ENCODE results near the gene PRR33.
"Not testable (repeated sequence)": the region's sequence is repeated elsewhere in the genome, so short reads cannot be mapped to it uniquely, and the experiment has no call there.

PRR33 gene

DNA sequence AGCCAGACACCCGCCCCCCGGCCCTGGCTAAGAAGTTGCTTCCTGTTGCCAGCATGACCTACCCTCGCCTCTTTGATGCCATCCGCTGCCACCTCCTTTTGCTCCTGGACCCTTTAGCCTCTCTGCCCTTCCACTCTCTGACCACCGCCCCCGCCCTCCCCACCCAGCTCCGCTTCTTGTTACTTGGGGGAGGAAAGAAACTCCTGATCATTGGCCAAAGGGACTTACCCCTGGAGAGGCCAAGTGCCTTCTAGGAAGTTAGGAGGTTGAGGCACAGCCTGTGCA is at the start of gene PRR33:
Gene PRR33 (minus strand): TSS at position 65 of the 285 bp plus-strand sequence. CDS start 1,311 bp downstream, outside the sequence.
- DNase-seq (ENCODE audit: low read depth in 3 of 3, low spot score in 1 of 3): no peak

DNA sequence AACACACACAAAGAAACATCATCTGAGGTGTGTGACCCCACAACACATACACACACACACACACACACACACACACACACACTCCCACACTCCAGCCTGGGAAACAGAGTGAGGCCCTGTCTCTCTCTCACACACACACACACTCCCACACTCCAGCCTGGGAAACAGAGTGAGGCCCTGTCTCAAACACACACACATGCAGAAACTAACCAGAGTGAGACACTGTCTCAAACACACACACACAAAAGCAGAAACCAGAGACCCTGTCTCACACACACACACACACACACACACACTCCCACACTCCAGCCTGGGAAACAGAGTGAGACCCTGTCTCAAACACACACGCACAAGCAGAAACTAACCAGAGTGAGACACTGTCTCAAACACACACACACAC is 48.1 kb upstream of the PRR33 start:
- DNase-seq (ENCODE audit: low read depth in 3 of 3, low spot score in 1 of 3): not testable (repeated sequence)

DNA sequence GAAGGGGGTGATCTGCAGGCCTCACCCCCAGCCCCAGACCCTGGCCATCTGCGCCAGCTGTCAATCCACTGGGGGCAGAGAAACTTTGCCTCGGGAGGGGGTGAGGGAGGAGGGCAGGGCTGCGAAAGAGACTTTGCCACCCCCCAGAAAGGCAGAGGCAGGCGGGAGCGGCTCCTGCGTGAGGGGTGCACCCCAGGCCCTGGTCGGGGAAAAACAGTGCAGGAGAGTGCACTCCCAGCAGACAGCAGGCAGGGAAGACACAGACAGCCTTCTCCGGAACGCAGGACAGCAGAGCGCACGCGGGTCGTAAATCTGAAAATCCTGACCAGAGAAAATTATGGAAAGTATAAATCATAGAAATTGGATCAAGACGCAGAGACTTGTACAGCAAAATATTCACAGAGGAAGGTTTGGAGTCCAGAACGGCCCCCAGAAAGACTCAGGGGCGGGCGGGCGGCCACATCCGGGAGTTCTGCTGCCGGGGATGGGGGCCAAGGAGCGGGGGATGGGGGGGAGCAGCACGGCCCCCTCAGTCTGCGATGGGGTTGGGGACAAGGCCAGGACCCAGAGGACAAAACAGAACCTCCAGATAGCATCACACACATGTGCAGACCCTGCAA is 47.4 kb upstream of the PRR33 start:
- DNase-seq (ENCODE audit: low read depth in 3 of 3, low spot score in 1 of 3): no peak

DNA sequence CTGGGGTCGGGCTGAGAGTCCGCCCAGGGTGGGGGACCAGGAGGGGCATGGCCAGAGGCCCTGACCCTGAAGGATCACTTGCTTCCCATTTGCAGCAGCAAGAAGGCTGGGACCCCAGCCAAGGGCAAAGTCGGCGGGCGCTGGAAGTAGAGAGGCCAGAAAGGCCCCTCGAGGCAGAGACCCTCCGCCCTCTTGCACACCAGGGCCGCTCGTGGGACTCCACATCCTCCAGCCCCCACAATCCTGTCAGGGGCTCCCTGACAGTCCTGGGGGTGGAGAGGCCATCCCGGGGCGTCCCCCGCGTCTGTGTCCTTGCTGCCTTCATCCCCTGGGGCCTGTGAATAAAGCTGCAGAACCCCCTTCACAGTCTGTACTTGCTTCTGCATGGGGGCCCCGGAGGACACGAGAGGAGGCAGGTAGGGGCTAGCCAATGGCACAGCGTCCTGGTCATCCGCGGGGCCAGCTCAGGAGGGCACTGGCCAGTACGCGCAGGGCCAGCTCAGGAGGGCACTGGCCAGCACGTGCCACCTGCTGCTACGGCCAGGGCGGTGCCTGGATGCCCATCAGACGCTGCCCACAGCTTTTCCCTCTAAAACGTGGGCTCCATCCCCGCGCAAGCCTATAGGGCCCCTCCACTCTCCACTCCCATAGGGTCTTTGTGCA is 46.8 kb upstream of the PRR33 start:
- DNase-seq (ENCODE audit: low read depth in 3 of 3, low spot score in 1 of 3): no peak

DNA sequence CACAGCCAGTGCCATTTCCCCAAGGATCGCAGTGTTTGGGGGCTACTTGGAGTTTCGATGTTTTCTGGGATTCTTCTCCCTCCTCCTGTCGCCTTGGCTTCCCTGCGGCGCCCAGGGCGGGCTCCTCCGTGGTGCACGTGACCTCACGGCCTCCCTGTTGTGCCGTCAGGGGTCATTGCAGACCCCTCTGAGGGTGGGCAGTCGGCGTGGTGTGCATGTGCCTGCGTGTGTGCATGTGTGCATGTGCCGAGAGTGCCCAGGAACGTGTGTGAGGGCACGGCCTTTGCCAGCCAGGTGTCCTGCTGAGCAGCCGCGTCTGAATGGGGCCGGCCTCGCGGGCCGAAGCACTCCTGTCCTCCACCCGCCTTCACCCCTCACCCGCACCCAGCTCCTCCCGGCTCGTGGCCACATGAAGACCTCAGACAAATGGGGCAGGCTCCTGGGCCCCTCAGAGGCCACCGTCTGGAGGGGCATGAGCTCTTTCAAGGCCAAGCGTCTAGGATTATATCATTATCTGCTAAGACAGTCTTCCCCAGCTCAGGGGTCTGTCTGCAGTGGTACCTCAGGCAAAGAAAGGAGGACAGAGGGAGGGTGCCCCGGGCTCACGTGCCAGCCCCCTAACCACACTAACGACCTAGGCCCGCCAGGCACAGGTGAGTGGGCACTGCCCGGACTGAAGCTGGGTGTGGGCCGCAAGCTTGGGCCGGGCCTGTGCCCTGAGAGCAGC is 46.1 kb upstream of the PRR33 start:
- DNase-seq (ENCODE audit: low read depth in 3 of 3, low spot score in 1 of 3): no peak

DNA sequence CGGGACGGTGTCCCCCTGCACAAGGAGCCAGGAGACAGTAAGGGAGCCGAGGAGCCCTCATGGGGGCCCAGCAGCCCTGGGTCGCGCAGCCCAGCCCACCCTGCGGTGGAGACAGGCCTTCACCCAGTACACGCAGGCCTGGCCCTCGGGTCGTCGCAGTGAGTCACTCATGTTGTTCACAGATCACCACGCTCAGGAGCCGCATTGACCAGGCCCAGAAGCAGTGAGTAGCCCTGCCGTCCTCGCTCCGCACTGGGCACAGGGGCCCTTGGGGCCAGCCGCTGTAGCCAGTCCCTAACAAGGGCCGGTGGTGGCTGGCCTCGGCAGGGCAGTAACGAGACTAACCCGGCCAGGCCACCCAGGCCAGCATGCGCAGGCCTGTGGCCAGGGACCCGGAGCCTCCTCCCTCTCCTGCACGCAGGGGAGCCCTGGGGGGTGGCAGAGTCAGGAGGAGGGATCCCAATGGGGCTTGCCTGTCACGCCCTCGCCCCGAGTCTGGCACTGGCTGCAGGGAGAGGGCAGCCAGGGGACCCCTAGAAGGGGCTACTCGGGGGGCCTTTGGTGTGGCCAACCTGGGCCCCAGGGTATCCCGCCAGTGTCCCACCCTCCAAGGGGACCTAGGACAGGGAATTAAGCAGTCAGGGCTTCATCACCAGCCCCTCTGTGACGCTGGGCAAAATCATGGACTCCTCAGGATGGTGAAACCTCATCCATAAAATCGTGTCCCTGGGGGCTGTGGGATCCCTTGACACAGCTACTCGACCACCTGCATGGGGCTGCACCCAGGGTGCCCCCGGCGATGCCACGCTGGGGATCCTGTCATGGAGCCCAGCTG is 45.3 kb upstream of the PRR33 start:
- DNase-seq (ENCODE audit: low read depth in 3 of 3, low spot score in 1 of 3): no peak

DNA sequence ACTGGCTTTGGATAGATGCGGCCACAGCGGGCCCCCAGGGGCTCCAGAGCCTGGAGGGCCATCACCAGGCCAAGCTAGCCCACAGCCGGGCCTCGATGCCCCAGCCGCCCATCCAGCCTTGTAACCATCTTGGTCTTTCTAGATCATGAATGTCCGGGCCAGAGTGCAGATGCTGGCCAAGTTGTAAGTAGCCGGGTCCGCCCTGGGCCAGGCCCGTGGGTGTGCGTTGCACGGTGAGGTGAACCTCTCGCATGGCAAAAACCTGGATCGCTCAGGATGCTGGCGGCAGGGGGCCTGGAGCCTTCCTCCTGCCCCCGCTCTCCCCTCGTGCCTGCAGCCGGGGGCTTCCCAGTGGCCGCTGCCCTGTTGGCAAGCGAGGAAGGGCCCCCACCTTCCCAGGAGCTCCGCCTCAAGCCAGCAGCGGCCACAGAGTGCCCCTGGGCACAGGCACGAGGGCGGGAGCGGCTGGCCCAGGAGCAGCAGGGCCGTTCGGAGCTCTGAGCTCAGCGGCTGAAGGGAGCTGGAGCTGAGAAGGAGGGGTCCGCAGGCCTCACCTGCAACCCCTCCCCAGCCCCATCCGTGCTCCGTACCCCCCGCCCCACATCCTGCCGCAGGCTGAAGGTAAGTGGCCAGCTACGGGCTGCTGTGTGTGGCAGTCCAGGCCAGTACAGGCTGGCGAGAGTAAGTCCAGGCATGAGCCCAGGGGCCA is 44.5 kb upstream of the PRR33 start:
- no peak for DNase-seq (ENCODE audit: low read depth in 3 of 3, low spot score in 1 of 3)

DNA sequence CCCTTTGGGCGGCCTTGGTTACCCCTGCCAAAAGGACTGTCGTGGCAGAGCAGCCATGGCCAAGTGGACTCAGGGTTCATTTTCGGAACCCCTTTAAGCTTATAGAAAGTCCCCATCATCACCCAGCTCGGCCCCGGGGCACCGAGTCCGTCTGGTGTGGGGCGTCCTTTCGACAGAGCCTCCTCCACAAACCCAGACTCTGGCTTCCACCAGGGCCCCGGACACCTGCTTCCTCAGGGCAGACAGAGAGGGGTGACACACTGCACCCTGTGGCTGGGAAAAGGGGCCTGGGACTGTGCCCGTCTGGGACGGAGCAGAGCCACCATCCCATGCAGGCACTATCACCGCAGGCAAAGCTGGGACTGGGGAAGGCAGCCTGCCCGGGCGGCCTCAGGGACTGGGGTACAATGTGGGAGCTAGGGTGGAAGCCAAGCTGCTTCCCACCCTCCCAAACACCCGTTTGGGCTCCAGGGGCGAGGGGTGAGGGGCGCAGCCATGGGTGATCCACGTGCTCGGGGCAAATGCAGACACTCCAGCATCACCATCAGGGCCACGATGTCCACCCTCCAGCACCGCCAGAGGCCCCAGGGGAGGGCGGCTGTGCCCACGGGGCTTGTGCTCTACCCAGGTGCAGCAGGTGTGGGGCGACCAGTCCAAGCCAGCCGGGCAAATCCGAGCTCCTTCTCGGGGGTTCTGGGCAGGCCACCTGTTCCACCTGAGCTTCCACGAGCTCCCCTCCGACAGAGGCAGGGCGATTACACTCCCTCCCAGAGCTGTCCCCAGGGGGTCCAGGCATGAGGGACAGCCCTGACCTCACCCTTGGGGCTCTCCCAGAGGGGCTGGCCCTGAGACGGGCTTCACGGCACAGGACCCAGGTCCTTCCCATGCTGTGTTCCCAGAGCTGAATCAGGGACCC is 43.7 kb upstream of the PRR33 start:
- no peak for DNase-seq (ENCODE audit: low read depth in 3 of 3, low spot score in 1 of 3)

DNA sequence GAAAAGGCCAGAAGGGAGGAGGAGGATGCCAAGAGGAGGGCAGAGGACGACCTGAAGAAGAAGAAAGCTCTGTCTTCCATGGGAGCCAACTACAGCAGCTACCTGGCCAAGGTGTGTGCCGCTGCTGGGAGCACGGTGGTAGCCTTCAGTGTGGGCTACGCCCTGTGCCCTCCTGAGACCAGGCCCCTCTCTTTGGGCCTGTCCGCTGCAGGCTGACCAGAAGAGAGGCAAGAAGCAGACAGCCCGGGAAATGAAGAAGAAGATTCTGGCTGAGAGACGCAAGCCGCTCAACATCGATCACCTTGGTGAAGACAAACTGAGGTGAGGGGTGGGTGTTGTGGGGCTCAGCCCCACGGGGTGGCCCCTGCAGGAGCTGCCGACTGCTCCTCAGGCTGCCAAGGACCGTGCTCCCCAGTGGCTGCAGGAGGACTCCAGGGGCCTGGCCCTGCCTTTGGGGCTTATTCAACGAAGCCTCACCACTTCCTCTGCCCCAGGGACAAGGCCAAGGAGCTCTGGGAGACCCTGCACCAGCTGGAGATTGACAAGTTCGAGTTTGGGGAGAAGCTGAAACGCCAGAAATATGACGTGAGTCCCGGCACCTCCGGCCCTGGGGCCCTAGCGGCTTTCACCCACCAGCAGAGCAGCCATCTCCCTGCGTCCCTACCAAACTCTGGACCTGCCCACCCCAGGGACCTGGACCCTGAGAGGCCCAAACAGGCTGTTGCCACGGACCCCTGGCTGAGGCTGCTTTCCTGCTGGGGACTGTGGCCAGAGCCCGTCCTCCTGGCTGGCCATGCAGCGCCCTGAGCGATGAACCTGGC is 42.9 kb upstream of the PRR33 start:
- DNase-seq (ENCODE audit: low read depth in 3 of 3, low spot score in 1 of 3): no peak

DNA sequence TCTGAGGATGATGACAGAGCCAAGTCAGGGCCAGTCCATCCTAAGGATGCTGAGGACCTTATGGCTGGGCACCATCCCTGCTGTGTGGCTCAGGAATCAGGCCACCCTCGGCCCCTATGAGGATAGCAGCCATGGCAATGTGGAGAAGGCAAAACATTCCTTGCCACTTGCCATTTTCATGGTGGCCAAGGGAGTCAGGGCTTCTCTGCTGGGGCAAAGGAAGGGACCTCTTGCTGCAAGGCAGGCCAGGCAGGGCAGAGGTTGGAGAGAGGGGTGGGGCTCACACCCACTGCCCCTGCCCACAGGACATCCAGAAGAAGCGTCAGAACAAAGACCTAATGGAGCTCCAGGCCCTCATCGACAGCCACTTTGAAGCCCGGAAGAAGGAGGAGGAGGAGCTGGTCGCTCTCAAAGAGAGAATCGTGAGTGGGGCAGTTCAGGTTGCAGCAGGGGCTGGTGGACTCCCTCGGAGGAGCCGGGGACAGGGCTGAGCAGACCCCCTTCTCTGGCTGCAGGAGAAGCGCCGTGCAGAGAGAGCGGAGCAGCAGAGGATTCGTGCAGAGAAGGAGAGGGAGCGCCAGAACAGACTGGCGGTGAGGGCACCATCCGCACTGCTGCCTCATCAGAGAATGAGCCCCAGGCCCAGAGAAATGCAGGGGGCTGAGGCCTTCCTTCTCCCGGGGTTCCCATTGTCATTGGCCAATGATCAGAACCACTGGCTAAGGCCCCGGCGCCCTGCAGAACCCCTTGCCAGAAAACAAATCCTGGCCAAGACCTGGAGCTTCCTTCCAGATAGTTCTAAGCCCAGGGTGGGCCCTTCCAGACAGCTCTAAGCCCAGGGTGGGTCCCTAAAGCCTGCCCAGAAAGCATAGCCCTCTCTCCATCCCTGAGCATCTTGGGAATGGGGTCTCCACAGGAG is 42.0 kb upstream of the PRR33 start:
- no peak for DNase-seq (ENCODE audit: low read depth in 3 of 3, low spot score in 1 of 3)

DNA sequence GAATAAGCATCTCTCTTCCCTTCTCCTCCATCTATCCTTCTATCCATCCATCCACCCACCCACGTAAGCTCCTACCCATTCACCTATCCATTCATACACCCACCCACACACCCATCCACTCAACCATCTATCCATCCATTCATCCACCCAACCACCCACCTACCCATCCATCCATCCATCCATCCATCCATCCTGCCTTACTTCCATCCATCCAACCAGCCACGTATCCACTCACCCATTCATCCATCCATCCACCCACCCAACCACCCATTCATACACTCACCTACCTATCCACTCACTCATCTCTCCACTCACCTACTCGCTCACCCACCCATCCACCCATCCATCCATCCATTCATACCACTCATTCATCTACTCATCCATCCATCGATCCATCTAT is 41.0 kb upstream of the PRR33 start:
- no peak for DNase-seq (ENCODE audit: low read depth in 3 of 3, low spot score in 1 of 3)

DNA sequence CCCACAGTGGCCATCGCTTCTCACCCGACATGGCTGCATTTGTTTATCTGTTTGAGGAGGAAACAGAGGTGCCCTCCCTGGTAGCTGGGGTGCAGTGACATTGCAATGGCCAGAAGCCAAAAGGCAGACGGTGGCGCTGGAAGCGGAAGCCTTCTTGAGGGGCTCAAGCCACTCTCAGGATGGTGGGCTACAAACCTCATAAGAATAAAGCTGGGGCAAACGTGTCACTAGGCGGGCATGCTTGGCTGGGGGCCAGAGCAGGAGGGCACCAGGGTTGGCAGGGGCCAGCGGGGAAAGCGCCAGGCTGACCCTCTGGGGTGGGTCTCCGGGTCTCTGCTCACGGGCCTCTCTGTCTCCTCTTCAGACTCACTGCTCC is 40.4 kb upstream of the PRR33 start:
- DNase-seq (ENCODE audit: low read depth in 3 of 3, low spot score in 1 of 3): no peak

DNA sequence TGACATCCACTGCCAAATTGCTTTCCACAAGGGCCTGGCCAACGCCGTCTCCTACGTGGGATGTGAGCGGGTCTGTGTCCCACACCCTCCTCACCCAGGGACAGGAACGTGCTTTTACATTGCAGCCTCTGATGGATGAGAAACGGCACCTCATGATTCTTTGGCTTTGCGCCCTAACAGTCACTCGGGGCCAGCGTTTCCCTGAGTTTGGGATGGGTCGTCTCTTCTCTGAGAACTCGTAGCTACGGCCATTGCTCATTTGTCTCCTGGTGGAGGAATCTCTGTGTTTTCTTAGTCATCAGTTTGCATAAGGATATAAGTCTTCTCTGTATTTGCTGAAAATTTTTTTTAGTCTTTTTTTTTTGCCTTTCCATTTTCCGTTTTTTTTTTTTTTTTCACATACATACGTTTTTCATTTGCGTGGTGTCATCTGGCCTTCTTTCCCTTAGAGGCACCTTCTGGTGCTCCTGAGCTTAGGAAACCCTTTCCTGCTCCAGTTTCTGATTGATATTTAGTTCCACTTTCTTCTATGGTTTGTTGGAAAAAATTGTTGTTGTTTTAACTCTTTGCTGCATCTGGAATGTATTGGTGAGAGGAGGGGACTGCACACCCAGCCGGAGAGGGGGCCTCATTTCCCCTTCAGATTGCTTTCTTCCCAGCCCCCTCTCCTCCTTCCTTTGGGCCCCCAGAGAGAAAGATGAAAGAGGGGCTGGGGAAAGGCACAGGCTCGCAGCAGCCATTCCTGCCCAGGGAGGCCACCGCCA is 39.8 kb upstream of the PRR33 start:
- DNase-seq (ENCODE audit: low read depth in 3 of 3, low spot score in 1 of 3): no peak

DNA sequence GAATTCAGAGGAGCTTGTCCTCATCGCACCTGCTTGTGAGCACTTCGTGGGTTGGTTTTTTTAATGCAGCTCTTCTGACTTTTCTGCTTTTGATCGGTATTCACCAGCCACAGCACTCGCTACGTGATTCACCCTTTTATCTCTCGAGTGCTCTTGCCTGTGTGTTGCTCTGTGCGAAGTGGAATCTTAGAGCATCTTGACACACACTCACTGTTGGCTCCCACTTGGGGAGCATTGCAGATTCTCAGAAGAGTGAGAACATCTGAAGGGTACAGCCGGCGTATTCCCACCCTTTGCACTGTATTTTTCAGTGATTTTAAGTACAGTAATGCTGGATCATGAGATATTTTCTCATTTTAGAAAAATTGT is 38.8 kb upstream of the PRR33 start:
- no peak for DNase-seq (ENCODE audit: low read depth in 3 of 3, low spot score in 1 of 3)

DNA sequence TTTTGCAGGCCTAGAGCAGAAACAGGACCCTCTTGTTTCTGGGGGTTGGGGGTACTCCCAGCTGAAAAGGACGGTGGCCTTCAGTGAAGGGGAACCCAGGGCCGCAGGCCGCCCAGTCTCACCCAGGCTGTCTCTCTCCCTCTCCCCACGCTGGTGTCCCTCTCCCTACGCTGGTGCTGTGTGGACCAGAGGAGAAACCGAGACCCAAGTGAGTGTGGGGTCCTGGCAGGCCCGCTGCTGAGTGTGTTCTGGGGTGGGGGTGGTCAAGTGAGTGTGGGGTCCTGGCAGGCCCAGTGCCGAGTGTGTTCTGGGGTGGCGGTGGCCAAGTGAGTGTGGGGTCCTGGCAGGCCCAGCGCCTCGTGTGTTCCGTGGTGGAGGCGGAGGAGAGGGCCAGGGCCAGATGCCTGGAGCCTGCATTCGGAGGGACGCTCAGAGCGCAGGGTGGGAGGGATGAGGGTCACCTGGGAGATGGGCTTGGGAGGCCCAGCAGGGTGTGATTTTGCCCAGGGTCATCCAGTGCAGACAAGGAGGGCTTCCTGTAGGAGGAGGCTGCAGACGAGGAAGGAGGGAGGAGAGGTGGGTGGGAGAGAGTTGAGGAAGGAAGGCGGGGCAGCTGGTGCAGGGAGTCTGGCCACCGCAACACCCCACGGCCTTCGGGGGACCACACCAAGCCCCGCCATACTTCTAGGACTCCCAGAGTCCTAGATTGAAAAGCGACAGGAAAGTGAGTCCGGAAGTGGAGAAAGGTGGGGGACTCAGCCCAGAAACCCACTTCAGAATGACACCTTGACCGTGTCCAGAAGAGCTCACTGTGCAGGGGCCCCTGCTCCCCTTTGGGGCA is 38.1 kb upstream of the PRR33 start:
- DNase-seq (ENCODE audit: low read depth in 3 of 3, low spot score in 1 of 3): no peak

DNA sequence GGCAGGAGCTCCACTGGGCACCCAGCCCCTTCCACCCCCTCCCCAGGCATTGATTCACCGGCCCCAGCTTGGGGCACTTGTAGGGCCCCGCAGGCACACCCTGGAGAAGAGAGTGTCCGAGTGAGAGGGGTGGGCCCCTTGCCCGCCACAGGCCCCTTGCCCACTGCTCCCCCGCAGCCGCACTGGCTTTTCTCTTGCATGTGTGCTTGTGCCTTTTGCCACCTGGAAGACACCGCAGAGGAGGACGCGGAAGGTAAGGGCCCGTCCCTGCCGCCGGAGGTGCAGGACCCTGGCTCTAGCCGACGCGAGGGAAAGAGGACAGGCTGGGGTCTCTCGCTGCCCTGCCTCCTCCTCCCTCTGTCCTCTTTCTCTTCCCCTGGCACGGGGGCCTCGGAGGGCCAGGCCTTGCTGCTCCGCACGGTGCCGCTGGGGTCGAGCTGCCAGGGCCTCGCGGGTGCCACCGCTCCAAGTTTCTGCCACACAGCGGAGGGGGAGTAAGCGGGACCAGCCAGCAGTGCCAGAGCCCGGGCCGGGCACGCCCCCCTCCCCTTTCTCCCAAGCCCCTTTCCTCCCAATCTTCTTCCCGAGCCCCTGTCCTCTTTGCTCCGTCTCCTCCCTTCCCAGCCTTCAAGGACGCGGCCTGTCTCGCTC is 37.3 kb upstream of the PRR33 start:
- DNase-seq (ENCODE audit: low read depth in 3 of 3, low spot score in 1 of 3): no peak
